Measurements from ENCODE around the gene FAM25G. TPM values are rescaled to one million over a fixed set of nuclear protein-coding genes. Genes with fewer than 3 reads are reported as not detected.
"Not testable (repeated sequence)": the region's sequence is repeated elsewhere in the genome, so short reads cannot be mapped to it uniquely, and the experiment has no call there.

Gene FAM25G
- total and polyA plus RNA-seq, 12 donors: not detected

GRCh38 chr10:47457826-47458225, 33.7 kb downstream of the FAM25G start:
- Histone ChIP-seq H3K27me3 (no peaks in the 10 kb centered on the region), H3K9me3 (replicated peaks in 1 of 3) (no peaks in the 10 kb centered on the region), H3K4me1 (replicated peaks in 1 of 2) (no peaks in the 10 kb centered on the region), H3K4me3 (no peak overlapping the region), H3K27ac (no peak overlapping the region), H3K36me3 (replicated peaks in 1 of 2) (no peaks in the 10 kb centered on the region)
- intact Hi-C loops (cut with DNase I): loop anchor here in 1 of 2 donors (10.0 kb wide), 1 partner anchor 93 kb away; no protein-coding TSS in a partner anchor
- no peak for TF ChIP-seq POLR2A (IDR thresholded peaks at IDR 0.05)
- no peak for TF ChIP-seq CTCF (IDR thresholded peaks at IDR 0.05)
- 92 to 100% (median 94%) methylated on average over 1 of the region's 1 CpG for WGBS, 4 donors
- peak in 1 of 7 donors; percentile 3 for DNase-seq

- intact Hi-C loops (cut with DNase I): loop anchor here in 1 of 2 donors (10.0 kb wide), 1 partner anchor 93 kb away; no protein-coding TSS in a partner anchor
- Histone ChIP-seq H3K27me3 (no peaks in the 10 kb centered on the region), H3K36me3 (replicated peaks in 1 of 2) (no peaks in the 10 kb centered on the region), H3K4me3 (no peak overlapping the region), H3K4me1 (replicated peaks in 1 of 2) (no peaks in the 10 kb centered on the region), H3K9me3 (replicated peaks in 1 of 3) (no peaks in the 10 kb centered on the region), H3K27ac (no peak overlapping the region)
- 92 to 100% (median 100%) methylated on average over 1 of the region's 1 CpG; no CpG with 5 or more reads in 1 of the 4 donors for WGBS, 4 donors
- TF ChIP-seq POLR2A (IDR thresholded peaks at IDR 0.05): no peak
- no peak for TF ChIP-seq CTCF (IDR thresholded peaks at IDR 0.05)
- peak in 1 of 7 donors; percentile 0 for DNase-seq
These were observed 34.0 kb downstream of the FAM25G start for GRCh38 chr10:47457528-47457820.

- Histone ChIP-seq H3K4me1 (replicated peaks in 1 of 2) (no peaks in the 10 kb centered on the region), H3K27ac (no peak overlapping the region), H3K36me3 (replicated peaks in 1 of 2) (no peaks in the 10 kb centered on the region), H3K27me3 (no peaks in the 10 kb centered on the region), H3K9me3 (replicated peaks in 1 of 3) (no peaks in the 10 kb centered on the region), H3K4me3 (no peak overlapping the region)
- peak in 1 of 7 donors; percentile 5 for DNase-seq
- 80 to 94% (median 81%) methylated on average over 5 to 6 of the region's 6 CpGs for WGBS, 4 donors
- intact Hi-C loops (cut with DNase I): loop anchor here in 1 of 2 donors (10.0 kb wide), 1 partner anchor 92 kb away; no protein-coding TSS in a partner anchor
- no peak for TF ChIP-seq CTCF (IDR thresholded peaks at IDR 0.05)
- no peak for TF ChIP-seq POLR2A (IDR thresholded peaks at IDR 0.05)
These were observed 34.5 kb downstream of the FAM25G start for GRCh38 chr10:47456794-47457527.

- Histone ChIP-seq H3K27ac (no peak overlapping the region), H3K27me3 (no peaks in the 10 kb centered on the region), H3K4me3 (no peak overlapping the region), H3K36me3 (replicated peaks in 1 of 2) (no peaks in the 10 kb centered on the region), H3K4me1 (replicated peaks in 1 of 2) (no peaks in the 10 kb centered on the region), H3K9me3 (replicated peaks in 1 of 3) (no peaks in the 10 kb centered on the region)
- intact Hi-C loops (cut with DNase I): loop anchor here in 1 of 2 donors (10.0 kb wide), 1 partner anchor 91 kb away; no protein-coding TSS in a partner anchor
- peak in 1 of 7 donors; percentile 3 for DNase-seq
- WGBS, 4 donors: 70 to 83% (median 74%) methylated on average over 7 to 8 of the region's 8 CpGs
- TF ChIP-seq POLR2A (IDR thresholded peaks at IDR 0.05): no peak
These were observed 35.3 kb downstream of the FAM25G start for GRCh38 chr10:47456079-47456785.

- not testable (repeated sequence) for H3K4me3 ChIP-seq; H3K9me3 ChIP-seq (replicated peaks in 1 of 3); H3K36me3 ChIP-seq (replicated peaks in 1 of 2); H3K27me3 ChIP-seq; H3K4me1 ChIP-seq (replicated peaks in 1 of 2); H3K27ac ChIP-seq
- intact Hi-C loops (cut with DNase I): loop anchor here in 1 of 2 donors (10.0 kb wide), 1 partner anchor 91 kb away; no protein-coding TSS in a partner anchor
- peak in 1 of 7 donors; percentile 1 for DNase-seq
- WGBS, 4 donors: 70 to 84% (median 79%) methylated on average over 8 to 9 of the region's 9 CpGs
These were observed 36.0 kb downstream of the FAM25G start for GRCh38 chr10:47455350-47456078.
